HFFc6 (cell line): ENCODE results near the gene NRG2. TPM values are rescaled to one million over a fixed set of nuclear protein-coding genes. Genes with fewer than 3 reads are reported as not detected.

ENCODE experiments used
- DNase-seq: peaks from one replicate; pipeline ENCODE4 v3.0.0-alpha.2; 2018
- H3K27ac Mint-ChIP-seq: 2 replicates; pipeline ENCODE4 v1.8.0; 2020; ENCODE audit warnings: mild to moderate bottlenecking, mixed read lengths
- H3K27me3 Mint-ChIP-seq: 2 replicates; pipeline ENCODE4 v1.8.0; 2021; ENCODE audit warnings: mild to moderate bottlenecking, moderate library complexity, mixed read lengths; ENCODE audit not compliant: insufficient read depth
- H3K36me3 Mint-ChIP-seq: 2 replicates; pipeline ENCODE4 v1.8.0; 2021; ENCODE audit warnings: low read depth, mixed read lengths
- H3K4me1 Mint-ChIP-seq: 2 replicates; pipeline ENCODE4 v1.8.0; 2020; ENCODE audit warnings: low read depth, mixed read lengths
- H3K4me3 Mint-ChIP-seq: 2 replicates; pipeline ENCODE4 v1.8.0; 2020; ENCODE audit warnings: mild to moderate bottlenecking, moderate library complexity, mixed read lengths
- H3K9me3 Mint-ChIP-seq: 2 replicates; pipeline ENCODE4 v1.8.0; 2020; ENCODE audit warnings: mild to moderate bottlenecking, mixed read lengths
- total RNA-seq, 6 experiments: library from RNA; stranded (reverse); fragmentation: NEBNext Ultra II Directional; extraction: Animal tissue kit (Norgen Biotek cat#: 25700); gene quantifications; 2 replicates in 1 of 6; 3 replicates in 5 of 6; pipeline ENCODE4 v1.2.3, GENCODE V29; 2021
- TF ChIP-seq, protein P1 (sequence below): fragments of 200-600 bp; sonication (generic); IDR thresholded peaks from 2 replicates; pipeline ENCODE4 v1.5.0; 2021; ENCODE audit warnings: antibody characterized with exemption, mild to moderate bottlenecking

NRG2 gene
- total RNA-seq, 6 experiments from 2014 or later = 0.11 to 0.35 (median 0.19) TPM; not detected in 1

DNA sequence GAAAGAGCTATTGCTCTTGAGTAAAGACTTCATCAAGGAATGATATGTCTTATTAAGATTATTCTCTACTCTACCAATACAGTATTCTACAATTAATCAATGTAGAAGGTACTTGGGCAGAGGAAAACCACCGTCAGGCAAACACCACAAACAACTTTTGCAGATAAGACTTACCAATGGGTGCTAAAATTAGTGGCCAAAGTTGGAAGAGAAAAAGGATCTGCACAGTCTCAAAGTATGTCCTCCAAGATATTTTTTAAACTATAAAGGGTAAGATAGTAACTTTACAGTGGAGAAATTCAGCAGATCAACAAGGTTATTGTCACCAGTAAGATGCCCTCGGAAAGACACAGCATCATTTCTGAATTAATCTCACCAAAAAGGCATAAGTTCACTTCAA is 38.9 kb downstream of the NRG2 start:
- H3K27me3 Mint-ChIP-seq = peaks cover 46% of the 10 kb centered on the region
- no peaks in the 10 kb centered on the region for H3K36me3 Mint-ChIP-seq
- no peak overlapping the region for H3K27ac Mint-ChIP-seq
- no peaks in the 10 kb centered on the region for H3K4me1 Mint-ChIP-seq
- TF ChIP-seq, protein P1, sequence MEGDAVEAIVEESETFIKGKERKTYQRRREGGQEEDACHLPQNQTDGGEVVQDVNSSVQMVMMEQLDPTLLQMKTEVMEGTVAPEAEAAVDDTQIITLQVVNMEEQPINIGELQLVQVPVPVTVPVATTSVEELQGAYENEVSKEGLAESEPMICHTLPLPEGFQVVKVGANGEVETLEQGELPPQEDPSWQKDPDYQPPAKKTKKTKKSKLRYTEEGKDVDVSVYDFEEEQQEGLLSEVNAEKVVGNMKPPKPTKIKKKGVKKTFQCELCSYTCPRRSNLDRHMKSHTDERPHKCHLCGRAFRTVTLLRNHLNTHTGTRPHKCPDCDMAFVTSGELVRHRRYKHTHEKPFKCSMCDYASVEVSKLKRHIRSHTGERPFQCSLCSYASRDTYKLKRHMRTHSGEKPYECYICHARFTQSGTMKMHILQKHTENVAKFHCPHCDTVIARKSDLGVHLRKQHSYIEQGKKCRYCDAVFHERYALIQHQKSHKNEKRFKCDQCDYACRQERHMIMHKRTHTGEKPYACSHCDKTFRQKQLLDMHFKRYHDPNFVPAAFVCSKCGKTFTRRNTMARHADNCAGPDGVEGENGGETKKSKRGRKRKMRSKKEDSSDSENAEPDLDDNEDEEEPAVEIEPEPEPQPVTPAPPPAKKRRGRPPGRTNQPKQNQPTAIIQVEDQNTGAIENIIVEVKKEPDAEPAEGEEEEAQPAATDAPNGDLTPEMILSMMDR = no peak
- H3K4me3 Mint-ChIP-seq = no peak overlapping the region
- H3K9me3 Mint-ChIP-seq = no peaks in the 10 kb centered on the region
- DNase-seq = no peak

DNA sequence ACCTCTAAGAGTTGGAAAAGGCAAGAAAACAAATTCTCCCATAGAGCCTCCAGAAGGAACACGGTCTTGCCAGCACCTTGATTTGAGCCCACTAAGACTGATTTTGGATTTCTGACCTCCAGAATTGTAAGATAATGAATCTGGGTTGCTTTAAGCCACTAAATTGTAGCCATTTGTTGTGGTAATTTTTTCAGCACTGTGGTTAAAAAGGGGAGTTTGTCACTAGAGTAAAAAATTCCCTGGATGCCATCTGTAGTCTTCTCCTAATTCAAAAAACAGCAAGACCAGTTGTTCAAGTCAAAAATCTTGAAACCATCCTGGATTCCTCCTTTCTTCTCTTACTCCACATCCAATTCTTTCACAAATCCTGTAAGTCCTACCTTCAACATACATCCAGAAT is 39.6 kb downstream of the NRG2 start:
- no peak for DNase-seq
- TF ChIP-seq, protein P1 = no peak

DNA sequence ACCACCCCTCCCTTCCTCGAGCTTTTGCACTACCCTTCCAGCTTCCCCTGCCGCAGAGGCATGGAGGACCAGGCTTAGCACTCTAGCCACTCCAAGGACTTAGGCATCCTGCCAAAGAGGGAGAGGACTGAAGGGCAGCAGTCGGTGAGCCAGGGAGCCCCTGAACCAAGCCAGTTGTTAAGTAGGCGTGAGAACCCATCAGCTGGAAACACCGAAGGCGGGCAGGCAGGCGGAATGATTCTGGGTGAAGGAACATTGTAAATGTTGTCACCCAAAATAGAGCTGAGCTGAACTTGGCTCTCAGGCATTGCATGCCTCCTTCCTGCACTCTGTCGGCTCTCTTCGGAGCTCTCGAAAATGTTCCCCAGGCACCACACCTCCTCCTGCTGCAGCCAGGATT is 42.8 kb downstream of the NRG2 start:
- no peak overlapping the region for H3K4me3 Mint-ChIP-seq
- H3K36me3 Mint-ChIP-seq = no peaks in the 10 kb centered on the region

More for the DNA sequence above, 39.6 kb downstream of the NRG2 start:
- Mint-ChIP-seq H3K36me3 (no peaks in the 10 kb centered on the region), H3K27ac (no peak overlapping the region), H3K4me1 (no peaks in the 10 kb centered on the region), H3K4me3 (no peak overlapping the region), H3K9me3 (no peaks in the 10 kb centered on the region), H3K27me3 (peaks cover 47% of the 10 kb centered on the region)

DNA sequence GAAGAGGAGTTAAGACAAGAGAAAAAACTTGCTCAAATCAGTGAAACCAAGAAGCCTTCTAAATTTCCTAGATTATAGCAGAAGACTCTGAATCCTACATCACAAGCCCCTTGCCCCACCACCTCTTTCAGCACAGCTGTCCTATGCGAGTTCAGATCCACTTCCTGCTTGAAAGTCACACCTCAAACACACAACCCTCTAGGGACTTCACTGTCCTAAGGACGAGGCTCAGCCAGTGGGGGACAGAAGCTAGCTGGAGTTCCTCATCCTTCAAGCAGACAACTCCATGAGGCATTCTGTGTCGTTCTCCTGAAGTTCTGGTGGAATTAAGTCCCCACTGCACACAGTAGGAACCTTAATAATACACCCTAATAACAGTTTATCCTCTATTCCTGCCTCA is 44.3 kb downstream of the NRG2 start:
- no peak for DNase-seq
- Mint-ChIP-seq H3K36me3 (no peaks in the 10 kb centered on the region), H3K4me1 (no peaks in the 10 kb centered on the region), H3K9me3 (no peaks in the 10 kb centered on the region), H3K27ac (no peak overlapping the region), H3K4me3 (no peak overlapping the region), H3K27me3 (peaks cover 49% of the 10 kb centered on the region)
- TF ChIP-seq, protein P1 = no peak

More for the DNA sequence above, 42.8 kb downstream of the NRG2 start:
- TF ChIP-seq, protein P1 = no peak
- DNase-seq = no peak
- Mint-ChIP-seq H3K27ac (no peak overlapping the region), H3K9me3 (no peaks in the 10 kb centered on the region), H3K4me1 (no peaks in the 10 kb centered on the region), H3K27me3 (peaks cover 43% of the 10 kb centered on the region)

DNA sequence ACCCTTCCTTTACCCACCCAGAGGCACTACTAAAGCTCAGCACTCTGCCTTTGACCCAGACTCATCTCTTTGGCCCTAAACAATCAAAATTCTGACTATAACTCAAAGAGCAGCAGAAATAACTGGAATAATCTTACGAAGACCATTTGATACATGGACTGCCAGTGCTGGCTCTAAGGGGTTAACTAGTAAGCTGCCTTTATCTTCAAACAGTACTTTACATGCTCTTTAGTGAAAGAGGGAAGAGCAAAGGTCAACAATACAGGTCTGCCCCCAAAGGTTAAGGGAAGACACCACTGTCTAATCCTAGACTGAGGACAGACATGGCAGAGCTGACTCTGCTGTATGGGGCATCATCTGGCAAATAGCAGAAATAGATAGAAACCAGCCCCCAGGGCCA is 45.8 kb downstream of the NRG2 start:
- H3K4me1 Mint-ChIP-seq = no peaks in the 10 kb centered on the region
- TF ChIP-seq, protein P1 = no peak

DNA sequence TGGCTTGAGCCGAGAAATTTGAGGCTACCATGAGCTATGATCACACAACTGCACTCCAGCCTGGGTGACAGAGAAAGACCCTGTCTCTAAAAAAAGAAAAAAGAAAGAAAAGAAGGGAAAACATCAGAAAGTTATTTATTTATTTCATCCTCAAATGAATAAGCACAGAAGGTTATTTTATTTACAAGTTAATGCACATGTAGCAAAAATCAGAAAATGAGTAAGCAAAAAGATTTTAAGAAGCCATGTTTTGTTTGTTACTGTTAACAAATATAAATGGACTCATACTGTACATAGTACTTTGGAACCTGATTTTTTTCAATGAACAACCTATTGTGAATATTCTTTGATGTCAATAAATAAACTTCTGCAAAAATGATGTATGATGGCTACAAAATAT is 47.2 kb downstream of the NRG2 start:
- no peak overlapping the region for H3K27ac Mint-ChIP-seq
- H3K36me3 Mint-ChIP-seq = no peaks in the 10 kb centered on the region
- H3K4me1 Mint-ChIP-seq = no peaks in the 10 kb centered on the region
- no peak overlapping the region for H3K4me3 Mint-ChIP-seq
- TF ChIP-seq, protein P1 = no peak
- no peak for DNase-seq
- peaks cover 41% of the 10 kb centered on the region for H3K27me3 Mint-ChIP-seq
- H3K9me3 Mint-ChIP-seq = no peaks in the 10 kb centered on the region

More for the DNA sequence above, 45.8 kb downstream of the NRG2 start:
- no peak for DNase-seq
- no peaks in the 10 kb centered on the region for H3K36me3 Mint-ChIP-seq
- H3K9me3 Mint-ChIP-seq = no peaks in the 10 kb centered on the region
- H3K27ac Mint-ChIP-seq = no peak overlapping the region
- no peak overlapping the region for H3K4me3 Mint-ChIP-seq
- peaks cover 44% of the 10 kb centered on the region for H3K27me3 Mint-ChIP-seq
